GM12878 (cell line): ENCODE results near the gene ZMYM1.

Experiments
- CTCF ChIP-seq, 3 experiments: IDR thresholded peaks in 2 of 3; conservative IDR thresholded peaks in 1 of 3; 2 replicates each; pipeline ENCODE4 v1.5.1; 2011; ENCODE audit warnings: low read depth in 3 of 3, low read length in 3 of 3, mild to moderate bottlenecking in 3 of 3, control low read depth in 2 of 3, moderate library complexity in 2 of 3, inconsistent platforms in 1 of 3, mixed read lengths in 1 of 3; ENCODE audit not compliant: control insufficient read depth in 2 of 3, insufficient read depth in 1 of 3; ENCODE audit errors: extremely low read depth in 1 of 3
- PML ChIP-seq: IDR thresholded peaks from 2 replicates; pipeline ENCODE4 v1.6.1; 2012; ENCODE audit warnings: low read length, inconsistent platforms
- POLR2A ChIP-seq: IDR thresholded peaks from 2 replicates; pipeline ENCODE4 v1.6.1; 2011; ENCODE audit warnings: low read depth, mild to moderate bottlenecking, low read length

- no peak for TF ChIP-seq PML
- TF ChIP-seq CTCF (IDR thresholded peaks at IDR 0.05 in 2 of 3, conservative IDR thresholded peaks at IDR 0.05 in 1 of 3; ENCODE audit: control insufficient read depth in 2 of 3, extremely low read depth in 1 of 3, insufficient read depth in 1 of 3, low read depth in 3 of 3, low read length in 3 of 3), result no peak
- no peak for TF ChIP-seq POLR2A
These were observed 48.3 kb upstream of the ZMYM1 start for GRCh38 chr1:35030756-35031446.
